AG04450 (cell line): Measurements from ENCODE around the gene FUOM. TPM values are rescaled to one million over a fixed set of nuclear protein-coding genes. Genes with fewer than 3 reads are reported as not detected.

ENCODE experiments used
- CTCF ChIA-PET: fragments of 300-600, 350-600 bp; formaldehyde crosslinking; extraction: SDS; loops from one replicate; lab custom pipeline; 2022; ENCODE audit warnings: antibody characterized with exemption, inconsistent platforms; lab: Charles Lee
- POLR2A ChIA-PET: fragments of 350-600 bp; formaldehyde crosslinking; extraction: SDS; loops from one replicate; lab custom pipeline; 2021; ENCODE audit warnings: antibody characterized with exemption, inconsistent platforms; lab: Yijun Ruan, JAX
- DNase-seq: peaks from one replicate; pipeline ENCODE4 v3.0.0-alpha.2; 2011; ENCODE audit warnings: low read depth, low spot score
- H3K27ac ChIP-seq: one replicate; pipeline ENCODE4 v1.5.1; 2012; ENCODE audit warnings: low read depth, low read length, control low read depth
- H3K27me3 ChIP-seq: one replicate; pipeline ENCODE4 v1.6.0; 2012; ENCODE audit warnings: low read length; ENCODE audit not compliant: control insufficient read depth, insufficient read depth
- H3K4me3 ChIP-seq: 2 replicates; pipeline ENCODE4 v1.5.1; 2011; ENCODE audit warnings: mild to moderate bottlenecking, low read depth, low read length, control low read depth
- H3K9me3 ChIP-seq: 2 replicates; pipeline ENCODE4 v1.5.1; 2012; ENCODE audit warnings: low read length; ENCODE audit not compliant: control insufficient read depth, insufficient read depth
- CTCF ChIP-seq: IDR thresholded peaks from 2 replicates; pipeline ENCODE4 v1.5.1; 2011; ENCODE audit warnings: low read depth, low read length, control low read depth, inconsistent platforms
- polyA plus RNA-seq: library from polyadenylated mRNA; depleted of rRNA; stranded (reverse); fragments of >200 nt; gene quantifications from 2 replicates; pipeline ENCODE4 v1.2.3, GENCODE V29; 2011

Gene FUOM
- polyA plus RNA-seq, 1 experiment = 17.8 TPM

GRCh38 chr10:133356549-133357284 lies 1.1 kb downstream of the FUOM start:
- no peaks in the 10 kb centered on the region for H3K27me3 ChIP-seq
- peak overlapping the region; percentile 61 for H3K4me3 ChIP-seq
- no peak overlapping the region for H3K27ac ChIP-seq
- no peaks in the 10 kb centered on the region; the same call in 1 of the 2 replicates for H3K9me3 ChIP-seq
- TF ChIP-seq CTCF = no peak
- POLR2A ChIA-PET = no interaction called here
- no peak for DNase-seq
- CTCF ChIA-PET = interaction anchor here (1.7 kb wide), 1 partner anchor 27 kb away, joined by 10 read pairs; no protein-coding TSS in a partner anchor

GRCh38 chr10:133355991-133356390 lies 1.8 kb downstream of the FUOM start:
- H3K27me3 ChIP-seq = no peaks in the 10 kb centered on the region
- no peak for TF ChIP-seq CTCF
- H3K27ac ChIP-seq = no peak overlapping the region
- H3K4me3 ChIP-seq = no peak overlapping the region
- H3K9me3 ChIP-seq = no peaks in the 10 kb centered on the region; the same call in 1 of the 2 replicates
- ChIA-PET CTCF (interaction anchor here (1.7 kb wide), 1 partner anchor 26 kb away, joined by 10 read pairs; no protein-coding TSS in a partner anchor), POLR2A (no interaction called here)
- DNase-seq = no peak

DNA sequence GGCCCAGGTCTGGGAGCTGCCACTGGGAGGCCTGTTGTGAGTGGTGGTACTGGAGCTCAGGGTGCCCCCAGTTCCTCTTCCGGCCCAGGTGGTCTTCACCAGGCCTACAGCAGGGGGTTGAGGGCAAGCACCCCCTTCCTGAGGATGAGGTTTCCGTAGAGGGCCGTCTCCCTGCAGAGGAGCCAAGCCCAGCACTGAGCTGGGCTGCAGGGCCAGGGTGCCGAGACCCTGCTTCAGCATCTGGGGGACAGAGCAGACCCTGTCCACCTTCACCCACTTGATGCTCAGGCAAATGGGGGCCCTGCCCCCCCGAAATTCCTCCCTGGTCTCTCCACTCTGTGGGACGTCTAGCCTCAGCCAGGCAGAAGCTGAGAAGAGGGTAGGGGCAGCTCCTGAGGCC lies 2.6 kb downstream of the FUOM start:
- no peak for DNase-seq
- no peak for TF ChIP-seq CTCF
- ChIA-PET CTCF (interaction anchor here (1.2 kb wide), 1 partner anchor 26 kb away, joined by 5 read pairs; no protein-coding TSS in a partner anchor), POLR2A (no interaction called here)
- Histone ChIP-seq H3K9me3 (no peaks in the 10 kb centered on the region; the same call in 1 of the 2 replicates), H3K27ac (no peak overlapping the region), H3K27me3 (no peaks in the 10 kb centered on the region), H3K4me3 (no peak overlapping the region)

GRCh38 chr10:133354672-133355240 lies 3.1 kb downstream of the FUOM start:
- Histone ChIP-seq H3K27ac (no peak overlapping the region), H3K9me3 (no peaks in the 10 kb centered on the region; the same call in 1 of the 2 replicates), H3K27me3 (no peaks in the 10 kb centered on the region), H3K4me3 (no peak overlapping the region)
- CTCF ChIA-PET = interaction anchor here (1.2 kb wide), 1 partner anchor 25 kb away, joined by 5 read pairs; no protein-coding TSS in a partner anchor
- no peak for TF ChIP-seq CTCF
- POLR2A ChIA-PET = no interaction called here
- no peak for DNase-seq
